ENCODE data around the gene ZNF211.

- no peak for TF ChIP-seq CTCF (IDR thresholded peaks at IDR 0.05)
- no peak for TF ChIP-seq POLR2A (IDR thresholded peaks at IDR 0.05)
Measured at GRCh38 chr19:57606931-57607330, 26.0 kb upstream of the ZNF211 start.

Measured in heart left ventricle (tissue), 13 donors.